ENCODE data around the gene IQCN.

GRCh38 chr19:18308051-18308947 is 34.0 kb upstream of the IQCN start:
- TF ChIP-seq CTCF (conservative IDR thresholded peaks at IDR 0.05 in 1 of 2, IDR thresholded peaks at IDR 0.05 in 1 of 2; ENCODE audit: low read depth in 1 of 2, low read length in 2 of 2) (no peak), EZH2 (IDR thresholded peaks at IDR 0.05; ENCODE audit: low read length, missing control alignments) (no peak)
